ENCODE data around the gene KCNV2.

Gene KCNV2

DNA sequence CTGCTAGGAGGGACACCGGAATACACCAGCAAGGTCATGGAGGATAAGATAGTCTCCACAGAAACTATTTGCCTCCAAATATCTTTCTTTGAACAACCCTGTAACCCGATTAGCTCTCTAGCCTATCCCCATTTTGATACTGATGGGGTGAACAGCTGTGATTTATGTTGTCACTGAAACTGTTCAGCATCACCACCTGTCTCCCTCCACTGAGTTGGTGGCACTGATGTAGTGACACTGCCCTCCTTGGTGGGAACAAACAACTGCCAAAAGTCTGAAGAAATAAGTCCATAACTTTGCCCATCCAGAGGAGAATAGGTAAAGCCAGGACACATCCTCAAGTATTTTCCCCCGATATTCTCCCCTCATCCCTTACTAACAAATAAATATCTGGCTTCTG is 24.3 kb upstream of the KCNV2 start:
- Histone ChIP-seq H3K27me3 (ENCODE audit: insufficient read depth, low read depth) (no peaks in the 10 kb centered on the region), H4K20me1 (ENCODE audit: insufficient read depth) (no peaks in the 10 kb centered on the region), H3K36me3 (ENCODE audit: insufficient read depth) (no peaks in the 10 kb centered on the region), H2AFZ (ENCODE audit: low read depth) (no peak overlapping the region), H3K9ac (no peak overlapping the region), H3K27ac (no peak overlapping the region), H3K4me1 (ENCODE audit: low read depth, poor library complexity, severe bottlenecking) (no peaks in the 10 kb centered on the region), H3K4me3 (IDR thresholded peaks at IDR 0.05; ENCODE audit: insufficient read depth, low read depth, low read length) (no peak overlapping the region), H3K4me2 (no peak overlapping the region), H3K79me2 (ENCODE audit: insufficient read depth, low read depth) (no peaks in the 10 kb centered on the region)
- TF ChIP-seq, protein P1, sequence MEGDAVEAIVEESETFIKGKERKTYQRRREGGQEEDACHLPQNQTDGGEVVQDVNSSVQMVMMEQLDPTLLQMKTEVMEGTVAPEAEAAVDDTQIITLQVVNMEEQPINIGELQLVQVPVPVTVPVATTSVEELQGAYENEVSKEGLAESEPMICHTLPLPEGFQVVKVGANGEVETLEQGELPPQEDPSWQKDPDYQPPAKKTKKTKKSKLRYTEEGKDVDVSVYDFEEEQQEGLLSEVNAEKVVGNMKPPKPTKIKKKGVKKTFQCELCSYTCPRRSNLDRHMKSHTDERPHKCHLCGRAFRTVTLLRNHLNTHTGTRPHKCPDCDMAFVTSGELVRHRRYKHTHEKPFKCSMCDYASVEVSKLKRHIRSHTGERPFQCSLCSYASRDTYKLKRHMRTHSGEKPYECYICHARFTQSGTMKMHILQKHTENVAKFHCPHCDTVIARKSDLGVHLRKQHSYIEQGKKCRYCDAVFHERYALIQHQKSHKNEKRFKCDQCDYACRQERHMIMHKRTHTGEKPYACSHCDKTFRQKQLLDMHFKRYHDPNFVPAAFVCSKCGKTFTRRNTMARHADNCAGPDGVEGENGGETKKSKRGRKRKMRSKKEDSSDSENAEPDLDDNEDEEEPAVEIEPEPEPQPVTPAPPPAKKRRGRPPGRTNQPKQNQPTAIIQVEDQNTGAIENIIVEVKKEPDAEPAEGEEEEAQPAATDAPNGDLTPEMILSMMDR (conservative IDR thresholded peaks at IDR 0.05; ENCODE audit: low read depth, low read length) = no peak

DNA sequence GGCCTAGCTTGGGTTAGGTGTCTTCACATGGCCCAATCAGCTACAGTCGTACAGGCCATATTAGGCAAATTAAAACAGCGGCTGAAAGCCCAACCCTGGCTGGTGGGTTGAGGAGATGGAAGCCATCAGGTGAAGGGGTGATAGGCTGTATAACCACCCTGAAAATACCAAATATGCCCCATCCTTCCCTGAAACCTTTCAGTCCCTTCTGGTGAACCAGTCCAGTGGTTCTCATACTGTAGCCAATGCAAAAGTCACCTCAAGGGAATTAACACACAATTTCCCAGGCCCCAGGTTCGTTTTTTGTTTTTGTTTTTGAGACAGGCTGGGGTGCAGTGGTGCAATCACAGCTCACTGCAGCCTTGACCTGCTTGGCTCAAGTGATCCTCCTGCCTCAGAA is 19.8 kb upstream of the KCNV2 start:
- no peak overlapping the region for H2AFZ ChIP-seq (ENCODE audit: low read depth)
- no peaks in the 10 kb centered on the region for H3K4me1 ChIP-seq (ENCODE audit: low read depth, poor library complexity, severe bottlenecking)
- H3K79me2 ChIP-seq (ENCODE audit: insufficient read depth, low read depth) = no peaks in the 10 kb centered on the region
- H3K27ac ChIP-seq = no peak overlapping the region
- no peak overlapping the region for H3K4me2 ChIP-seq
- no peaks in the 10 kb centered on the region for H3K36me3 ChIP-seq (ENCODE audit: insufficient read depth)
- TF ChIP-seq, protein P1 (conservative IDR thresholded peaks at IDR 0.05; ENCODE audit: low read depth, low read length) = no peak
- no peaks in the 10 kb centered on the region for H4K20me1 ChIP-seq (ENCODE audit: insufficient read depth)
- no peaks in the 10 kb centered on the region for H3K27me3 ChIP-seq (ENCODE audit: insufficient read depth, low read depth)
- H3K4me3 ChIP-seq (IDR thresholded peaks at IDR 0.05; ENCODE audit: insufficient read depth, low read depth, low read length) = no peak overlapping the region
- no peak overlapping the region for H3K9ac ChIP-seq

GRCh38 chr9:2700398-2700797 is 16.9 kb upstream of the KCNV2 start:
- Histone ChIP-seq H3K4me3 (IDR thresholded peaks at IDR 0.05; ENCODE audit: insufficient read depth, low read depth, low read length) (no peak overlapping the region), H3K9ac (no peak overlapping the region), H3K79me2 (ENCODE audit: insufficient read depth, low read depth) (no peaks in the 10 kb centered on the region), H3K27me3 (ENCODE audit: insufficient read depth, low read depth) (no peaks in the 10 kb centered on the region), H3K36me3 (ENCODE audit: insufficient read depth) (no peaks in the 10 kb centered on the region), H3K27ac (no peak overlapping the region), H4K20me1 (ENCODE audit: insufficient read depth) (no peaks in the 10 kb centered on the region), H3K4me1 (ENCODE audit: low read depth, poor library complexity, severe bottlenecking) (no peaks in the 10 kb centered on the region), H3K4me2 (no peak overlapping the region), H2AFZ (ENCODE audit: low read depth) (no peak overlapping the region)
- TF ChIP-seq, protein P1 (conservative IDR thresholded peaks at IDR 0.05; ENCODE audit: low read depth, low read length) = no peak

DNA sequence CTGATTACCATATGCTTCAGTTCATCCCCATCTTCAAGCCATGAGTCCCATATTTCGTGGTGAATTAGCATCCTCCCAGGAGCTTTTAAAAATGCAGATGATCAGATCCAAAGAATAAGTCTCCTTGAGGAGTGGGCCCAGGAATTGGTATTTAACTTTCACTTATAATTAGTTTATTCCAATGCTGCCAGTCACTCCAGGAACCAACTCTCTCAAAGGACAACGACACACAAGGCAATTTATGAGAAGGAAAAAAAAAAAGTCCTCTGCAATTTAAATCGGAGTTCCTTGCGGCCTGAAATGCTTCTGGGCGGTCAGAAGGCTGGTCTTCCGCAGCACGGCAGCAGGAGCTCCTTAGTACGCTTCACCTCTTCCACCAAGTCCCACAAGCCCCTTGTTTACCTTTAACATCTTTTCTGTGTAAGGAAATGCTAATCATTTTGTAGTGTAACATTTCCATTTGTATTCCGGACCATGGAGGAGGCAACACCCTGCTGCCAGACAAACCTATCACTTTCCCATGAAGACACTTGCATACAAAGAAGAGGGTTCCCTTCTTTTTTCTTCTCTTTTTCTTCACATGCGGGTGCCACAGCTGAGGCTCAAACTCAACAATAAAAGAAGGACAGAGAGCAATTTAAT is 16.3 kb upstream of the KCNV2 start:
- Histone ChIP-seq H3K36me3 (ENCODE audit: insufficient read depth) (no peaks in the 10 kb centered on the region), H3K4me2 (no peak overlapping the region), H3K4me3 (IDR thresholded peaks at IDR 0.05; ENCODE audit: insufficient read depth, low read depth, low read length) (no peak overlapping the region), H3K79me2 (ENCODE audit: insufficient read depth, low read depth) (no peaks in the 10 kb centered on the region), H4K20me1 (ENCODE audit: insufficient read depth) (no peaks in the 10 kb centered on the region), H3K4me1 (ENCODE audit: low read depth, poor library complexity, severe bottlenecking) (no peaks in the 10 kb centered on the region), H2AFZ (ENCODE audit: low read depth) (no peak overlapping the region), H3K27ac (no peak overlapping the region), H3K27me3 (ENCODE audit: insufficient read depth, low read depth) (no peaks in the 10 kb centered on the region), H3K9ac (no peak overlapping the region)
- TF ChIP-seq, protein P1 (conservative IDR thresholded peaks at IDR 0.05; ENCODE audit: low read depth, low read length) = no peak
